Measurements from ENCODE around the gene USP36.

- TF ChIP-seq, protein P1, sequence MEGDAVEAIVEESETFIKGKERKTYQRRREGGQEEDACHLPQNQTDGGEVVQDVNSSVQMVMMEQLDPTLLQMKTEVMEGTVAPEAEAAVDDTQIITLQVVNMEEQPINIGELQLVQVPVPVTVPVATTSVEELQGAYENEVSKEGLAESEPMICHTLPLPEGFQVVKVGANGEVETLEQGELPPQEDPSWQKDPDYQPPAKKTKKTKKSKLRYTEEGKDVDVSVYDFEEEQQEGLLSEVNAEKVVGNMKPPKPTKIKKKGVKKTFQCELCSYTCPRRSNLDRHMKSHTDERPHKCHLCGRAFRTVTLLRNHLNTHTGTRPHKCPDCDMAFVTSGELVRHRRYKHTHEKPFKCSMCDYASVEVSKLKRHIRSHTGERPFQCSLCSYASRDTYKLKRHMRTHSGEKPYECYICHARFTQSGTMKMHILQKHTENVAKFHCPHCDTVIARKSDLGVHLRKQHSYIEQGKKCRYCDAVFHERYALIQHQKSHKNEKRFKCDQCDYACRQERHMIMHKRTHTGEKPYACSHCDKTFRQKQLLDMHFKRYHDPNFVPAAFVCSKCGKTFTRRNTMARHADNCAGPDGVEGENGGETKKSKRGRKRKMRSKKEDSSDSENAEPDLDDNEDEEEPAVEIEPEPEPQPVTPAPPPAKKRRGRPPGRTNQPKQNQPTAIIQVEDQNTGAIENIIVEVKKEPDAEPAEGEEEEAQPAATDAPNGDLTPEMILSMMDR (IDR thresholded peaks at IDR 0.05): no peak
- TF ChIP-seq POLR2AphosphoS5 (IDR thresholded peaks at IDR 0.05) (no peak), POLR2A (IDR thresholded peaks at IDR 0.05) (no peak)
Observed at GRCh38 chr17:78859051-78859450, 18.4 kb upstream of the USP36 start.
